HG02678 (cell line): ENCODE results near the gene COX6B1.
A peak's percentile ranks its signal among the peaks of the same experiment; 100 is the strongest.
"Not testable (repeated sequence)": the region's sequence is repeated elsewhere in the genome, so short reads cannot be mapped to it uniquely, and the experiment has no call there.

Experiments used
- ATAC-seq: cut with Tn5 transposase; IDR thresholded peaks from one replicate; pipeline ENCODE4 v1.9.1; 2021; ENCODE audit warnings: mild to moderate bottlenecking, moderate library complexity; ENCODE audit not compliant: unreplicated experiment

COX6B1 gene

GRCh38 chr19:35633727-35634440 lies 14.2 kb upstream of the COX6B1 start:
- no peak for ATAC-seq

GRCh38 chr19:35636651-35637050 lies 11.5 kb upstream of the COX6B1 start:
- no peak for ATAC-seq

GRCh38 chr19:35637165-35637564 lies 11.0 kb upstream of the COX6B1 start:
- ATAC-seq = no peak

GRCh38 chr19:35639321-35639639 lies 8.8 kb upstream of the COX6B1 start:
- no peak for ATAC-seq

GRCh38 chr19:35639863-35640262 lies 8.3 kb upstream of the COX6B1 start:
- ATAC-seq = no peak

GRCh38 chr19:35641515-35642151 lies 6.5 kb upstream of the COX6B1 start, which contains the start of gene ETV2:
Gene ETV2, plus strand, starts transcription at chr19:35641745. Its CDS starts 716 bp downstream, at chr19:35642461.
- ATAC-seq = no peak

- ATAC-seq = no peak
These were observed 5.8 kb upstream of the COX6B1 start for GRCh38 chr19:35642312-35642711.

- ATAC-seq = no peak
These were observed 5.3 kb upstream of the COX6B1 start for GRCh38 chr19:35642798-35643254.

- ATAC-seq = peak; percentile 39
These were observed 4.6 kb upstream of the COX6B1 start for GRCh38 chr19:35643255-35644205.

GRCh38 chr19:35644206-35644986 lies 3.7 kb upstream of the COX6B1 start:
- peak; percentile 68 for ATAC-seq

- no peak for ATAC-seq
These were observed 3.0 kb upstream of the COX6B1 start for GRCh38 chr19:35644987-35645679.

GRCh38 chr19:35645680-35646511 lies 2.2 kb upstream of the COX6B1 start:
- ATAC-seq = no peak

GRCh38 chr19:35650581-35650980 lies 2.5 kb downstream of the COX6B1 start:
- no peak for ATAC-seq

GRCh38 chr19:35654828-35655227 lies 6.7 kb downstream of the COX6B1 start:
- not testable (repeated sequence) for ATAC-seq

- no peak for ATAC-seq
These were observed 7.5 kb downstream of the COX6B1 start for GRCh38 chr19:35655600-35655999.

- ATAC-seq = no peak
These were observed 8.6 kb downstream of the COX6B1 start for GRCh38 chr19:35656700-35657099.

GRCh38 chr19:35657904-35658700 lies 10.0 kb downstream of the COX6B1 start:
- no peak for ATAC-seq

GRCh38 chr19:35661995-35662340 lies 13.8 kb downstream of the COX6B1 start:
- no peak for ATAC-seq
